Measurements from ENCODE around the gene DMRT1.

DNA sequence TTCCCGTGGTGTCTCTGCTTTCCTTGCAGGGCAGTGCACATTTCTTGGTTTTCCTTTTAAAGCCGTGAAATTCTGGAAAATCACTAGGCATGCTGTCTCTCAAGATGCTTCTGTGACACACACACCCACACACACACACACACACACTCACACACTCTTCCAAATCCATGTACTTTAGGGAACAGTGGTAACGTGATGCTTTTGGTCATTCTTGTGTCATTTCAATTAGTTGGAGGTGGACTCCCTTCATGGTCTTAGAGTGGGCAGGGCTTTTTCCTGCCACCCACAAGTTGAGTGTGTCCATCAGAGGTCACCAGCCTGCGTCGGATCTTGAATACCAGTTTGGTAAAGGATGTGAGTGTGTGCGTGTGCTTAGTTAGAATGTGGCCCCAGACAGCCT lies 64.4 kb downstream of the DMRT1 start:
- TF ChIP-seq RAD21 (IDR thresholded peaks at IDR 0.05; ENCODE audit: low read depth) (no peak), EGR1 (IDR thresholded peaks at IDR 0.05) (no peak), EP300 (IDR thresholded peaks at IDR 0.05; ENCODE audit: borderline replicate concordance) (no peak)
- TF ChIP-seq, protein P1, sequence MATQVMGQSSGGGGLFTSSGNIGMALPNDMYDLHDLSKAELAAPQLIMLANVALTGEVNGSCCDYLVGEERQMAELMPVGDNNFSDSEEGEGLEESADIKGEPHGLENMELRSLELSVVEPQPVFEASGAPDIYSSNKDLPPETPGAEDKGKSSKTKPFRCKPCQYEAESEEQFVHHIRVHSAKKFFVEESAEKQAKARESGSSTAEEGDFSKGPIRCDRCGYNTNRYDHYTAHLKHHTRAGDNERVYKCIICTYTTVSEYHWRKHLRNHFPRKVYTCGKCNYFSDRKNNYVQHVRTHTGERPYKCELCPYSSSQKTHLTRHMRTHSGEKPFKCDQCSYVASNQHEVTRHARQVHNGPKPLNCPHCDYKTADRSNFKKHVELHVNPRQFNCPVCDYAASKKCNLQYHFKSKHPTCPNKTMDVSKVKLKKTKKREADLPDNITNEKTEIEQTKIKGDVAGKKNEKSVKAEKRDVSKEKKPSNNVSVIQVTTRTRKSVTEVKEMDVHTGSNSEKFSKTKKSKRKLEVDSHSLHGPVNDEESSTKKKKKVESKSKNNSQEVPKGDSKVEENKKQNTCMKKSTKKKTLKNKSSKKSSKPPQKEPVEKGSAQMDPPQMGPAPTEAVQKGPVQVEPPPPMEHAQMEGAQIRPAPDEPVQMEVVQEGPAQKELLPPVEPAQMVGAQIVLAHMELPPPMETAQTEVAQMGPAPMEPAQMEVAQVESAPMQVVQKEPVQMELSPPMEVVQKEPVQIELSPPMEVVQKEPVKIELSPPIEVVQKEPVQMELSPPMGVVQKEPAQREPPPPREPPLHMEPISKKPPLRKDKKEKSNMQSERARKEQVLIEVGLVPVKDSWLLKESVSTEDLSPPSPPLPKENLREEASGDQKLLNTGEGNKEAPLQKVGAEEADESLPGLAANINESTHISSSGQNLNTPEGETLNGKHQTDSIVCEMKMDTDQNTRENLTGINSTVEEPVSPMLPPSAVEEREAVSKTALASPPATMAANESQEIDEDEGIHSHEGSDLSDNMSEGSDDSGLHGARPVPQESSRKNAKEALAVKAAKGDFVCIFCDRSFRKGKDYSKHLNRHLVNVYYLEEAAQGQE (IDR thresholded peaks at IDR 0.05; ENCODE audit: low read depth) = no peak

Data from Ishikawa (cell line).